MCF 10A (cell line): ENCODE data around the gene TMCO4. TPM values are rescaled to one million over a fixed set of nuclear protein-coding genes. Genes with fewer than 3 reads are reported as not detected.
A peak's percentile ranks its signal among the peaks of the same experiment; 100 is the strongest.

Experiments
- BruUV-seq: library from RNA; stranded (reverse); fragments of 400-500 nt; replicated peaks from 2 replicates; lab custom pipeline; 2021; lab: Mats Ljungman, UMichigan
- CTCF ChIA-PET: fragments of 300-600 bp; sonication (Branson Sonifier 250); formaldehyde crosslinking; extraction: SDS; loops from one replicate; lab custom pipeline; 2021; ENCODE audit warnings: antibody characterized with exemption, inconsistent platforms; lab: Yijun Ruan, JAX
- POLR2A ChIA-PET: fragments of 300-600, 350-650 bp; sonication (Branson Sonifier 250); formaldehyde crosslinking; extraction: SDS; loops from one replicate; lab custom pipeline; 2020; ENCODE audit warnings: antibody characterized with exemption, inconsistent platforms; lab: Yijun Ruan, JAX
- DNase-seq: peaks from one replicate; pipeline ENCODE4 v3.0.0-alpha.2; 2018; ENCODE audit not compliant: unreplicated experiment
- H3K27ac Mint-ChIP-seq: one replicate; pipeline ENCODE4 v1.8.0; 2022; ENCODE audit warnings: mild to moderate bottlenecking, low read depth, mixed read lengths; ENCODE audit not compliant: unreplicated experiment
- H3K27me3 Mint-ChIP-seq: one replicate; pipeline ENCODE4 v1.8.0; 2022; ENCODE audit warnings: mixed read lengths; ENCODE audit not compliant: insufficient read depth, unreplicated experiment
- H3K36me3 Mint-ChIP-seq: one replicate; pipeline ENCODE4 v1.8.0; 2022; ENCODE audit warnings: mild to moderate bottlenecking, moderate library complexity, mixed read lengths; ENCODE audit not compliant: insufficient read depth, unreplicated experiment
- H3K4me1 Mint-ChIP-seq: one replicate; pipeline ENCODE4 v1.8.0; 2022; ENCODE audit warnings: mixed read lengths; ENCODE audit not compliant: insufficient read depth, unreplicated experiment
- H3K4me3 Mint-ChIP-seq: one replicate; pipeline ENCODE4 v1.8.0; 2022; ENCODE audit warnings: mild to moderate bottlenecking, moderate library complexity, mixed read lengths; ENCODE audit not compliant: unreplicated experiment
- H3K9me3 Mint-ChIP-seq: one replicate; pipeline ENCODE4 v1.8.0; 2022; ENCODE audit warnings: mixed read lengths; ENCODE audit not compliant: unreplicated experiment
- intact Hi-C: fragments of 100-400 bp; cut with micrococcal nuclease; formaldehyde crosslinking; loops from 2 replicates; pipeline ENCODE4 v1.14.1; 2022
- total RNA-seq: library from RNA; stranded (reverse); gene quantifications from 2 replicates; pipeline ENCODE4 v1.2.3, GENCODE V29; 2022
- TF ChIP-seq, protein P1 (sequence below): fragments of 200-600 bp; IDR thresholded peaks from one replicate; pipeline ENCODE4 v1.8.0; 2022; ENCODE audit warnings: antibody characterized with exemption, mild to moderate bottlenecking; ENCODE audit not compliant: unreplicated experiment

TMCO4 gene
- total RNA-seq, 1 experiment from 2014 or later = 20.5 TPM

DNA sequence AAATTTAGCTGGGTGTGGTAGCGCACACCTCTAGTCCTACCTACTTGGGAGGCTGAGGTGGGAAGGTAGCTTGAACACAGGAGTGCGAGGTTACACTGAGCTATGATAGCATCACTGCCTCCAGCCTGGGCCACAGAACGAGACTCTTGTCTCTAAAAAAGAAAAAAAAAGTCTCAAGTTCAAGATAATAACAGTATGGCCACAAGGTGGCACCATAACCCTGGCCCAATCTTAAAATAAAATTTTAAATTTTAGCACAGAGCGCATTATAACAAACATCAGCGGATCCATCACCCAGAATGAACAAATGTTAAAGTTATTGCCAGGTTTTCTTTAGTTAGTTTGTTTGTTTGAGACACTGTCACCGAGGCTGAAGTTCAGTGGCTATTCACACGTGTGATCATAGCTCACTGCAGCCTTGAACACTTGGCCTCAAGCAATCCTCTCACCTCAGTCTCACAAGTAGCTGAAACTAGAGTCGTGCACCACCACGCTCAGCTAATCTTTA is 137.9 kb downstream of the TMCO4 start:
- ChIA-PET POLR2A (interaction anchor here (0.6 to 3.1 kb wide), 5 partner anchors 11 to 54 kb away, joined by 3 to 17 read pairs (median 3); no protein-coding TSS in a partner anchor), CTCF (interaction anchor here (0.6 to 5.6 kb wide), 42 partner anchors 8 to 1156 kb away, joined by 3 to 103 read pairs (median 4); no protein-coding TSS in a partner anchor)
- peaks cover 10% of the 10 kb centered on the region for H3K4me1 Mint-ChIP-seq
- no TSS peak for BruUV-seq
- H3K9me3 Mint-ChIP-seq = no peaks in the 10 kb centered on the region
- peaks cover 17% of the 10 kb centered on the region for H3K36me3 Mint-ChIP-seq
- no peak overlapping the region for H3K4me3 Mint-ChIP-seq
- intact Hi-C loops = loop anchor here (1.0 to 5.0 kb wide), 2 partner anchors 43 to 151 kb away; no protein-coding TSS in a partner anchor
- H3K27ac Mint-ChIP-seq = no peak overlapping the region
- DNase-seq = peak; percentile 44
- TF ChIP-seq, protein P1, sequence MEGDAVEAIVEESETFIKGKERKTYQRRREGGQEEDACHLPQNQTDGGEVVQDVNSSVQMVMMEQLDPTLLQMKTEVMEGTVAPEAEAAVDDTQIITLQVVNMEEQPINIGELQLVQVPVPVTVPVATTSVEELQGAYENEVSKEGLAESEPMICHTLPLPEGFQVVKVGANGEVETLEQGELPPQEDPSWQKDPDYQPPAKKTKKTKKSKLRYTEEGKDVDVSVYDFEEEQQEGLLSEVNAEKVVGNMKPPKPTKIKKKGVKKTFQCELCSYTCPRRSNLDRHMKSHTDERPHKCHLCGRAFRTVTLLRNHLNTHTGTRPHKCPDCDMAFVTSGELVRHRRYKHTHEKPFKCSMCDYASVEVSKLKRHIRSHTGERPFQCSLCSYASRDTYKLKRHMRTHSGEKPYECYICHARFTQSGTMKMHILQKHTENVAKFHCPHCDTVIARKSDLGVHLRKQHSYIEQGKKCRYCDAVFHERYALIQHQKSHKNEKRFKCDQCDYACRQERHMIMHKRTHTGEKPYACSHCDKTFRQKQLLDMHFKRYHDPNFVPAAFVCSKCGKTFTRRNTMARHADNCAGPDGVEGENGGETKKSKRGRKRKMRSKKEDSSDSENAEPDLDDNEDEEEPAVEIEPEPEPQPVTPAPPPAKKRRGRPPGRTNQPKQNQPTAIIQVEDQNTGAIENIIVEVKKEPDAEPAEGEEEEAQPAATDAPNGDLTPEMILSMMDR = peak; percentile 70
- H3K27me3 Mint-ChIP-seq = peaks cover 14% of the 10 kb centered on the region

DNA sequence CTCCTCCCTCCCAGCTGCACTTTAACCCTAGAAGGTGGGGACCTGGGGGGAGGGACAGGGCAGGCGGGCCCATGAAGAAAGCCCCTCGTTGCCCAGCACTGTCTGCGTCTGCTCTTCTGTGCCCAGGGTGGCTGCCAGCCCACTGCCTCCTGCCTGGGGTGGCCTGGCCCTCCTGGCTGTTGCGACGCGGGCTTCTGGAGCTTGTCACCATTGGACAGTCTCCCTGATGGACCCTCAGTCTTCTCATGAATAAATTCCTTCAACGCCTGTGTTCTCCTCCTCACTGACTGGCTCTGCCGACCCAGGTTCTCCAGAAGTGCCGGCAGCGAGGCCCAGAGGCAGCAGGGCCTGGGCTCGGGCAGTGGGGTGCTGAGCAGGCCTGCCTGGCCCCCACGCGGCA is 141.5 kb downstream of the TMCO4 start:
- Mint-ChIP-seq H3K36me3 (peaks cover 32% of the 10 kb centered on the region), H3K9me3 (no peaks in the 10 kb centered on the region), H3K4me1 (peaks cover 18% of the 10 kb centered on the region), H3K27me3 (no peaks in the 10 kb centered on the region), H3K27ac (no peak overlapping the region), H3K4me3 (no peak overlapping the region)
- CTCF ChIA-PET = no interaction called here
- TF ChIP-seq, protein P1 = no peak
- POLR2A ChIA-PET = interaction anchor here (0.6 kb wide), 1 partner anchor 45 kb away, joined by 3 read pairs; no protein-coding TSS in a partner anchor
- no peak for DNase-seq
- intact Hi-C loops = no loop called here
- no TSS peak for BruUV-seq

DNA sequence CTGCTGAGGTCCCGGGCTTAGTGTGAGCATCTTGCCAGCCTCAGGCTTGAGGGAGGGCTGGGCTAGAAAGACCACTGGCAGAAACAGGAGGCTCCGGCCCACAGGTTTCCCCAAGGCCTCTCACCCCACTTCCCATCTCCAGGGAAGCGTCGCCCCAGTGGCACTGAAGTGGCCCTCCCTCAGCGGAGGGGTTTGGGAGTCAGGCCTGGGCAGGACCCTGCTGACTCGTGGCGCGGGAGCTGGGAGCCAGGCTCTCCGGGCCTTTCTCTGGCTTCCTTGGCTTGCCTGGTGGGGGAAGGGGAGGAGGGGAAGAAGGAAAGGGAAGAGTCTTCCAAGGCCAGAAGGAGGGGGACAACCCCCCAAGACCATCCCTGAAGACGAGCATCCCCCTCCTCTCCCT is 142.2 kb downstream of the TMCO4 start:
- H3K36me3 Mint-ChIP-seq = peaks cover 32% of the 10 kb centered on the region
- TF ChIP-seq, protein P1 = no peak
- no peak overlapping the region for H3K4me3 Mint-ChIP-seq
- H3K9me3 Mint-ChIP-seq = no peaks in the 10 kb centered on the region
- ChIA-PET CTCF (interaction anchor here (0.7 to 1.7 kb wide), 3 partner anchors 10 to 313 kb away, joined by 4 to 8 read pairs (median 5); no protein-coding TSS in a partner anchor), POLR2A (interaction anchor here (0.6 kb wide), 2 partner anchors 46 to 446 kb away, joined by 3 read pairs; no protein-coding TSS in a partner anchor)
- TSS peak; percentile 70 for BruUV-seq
- intact Hi-C loops = no loop called here
- no peaks in the 10 kb centered on the region for H3K27me3 Mint-ChIP-seq
- H3K4me1 Mint-ChIP-seq = peaks cover 18% of the 10 kb centered on the region
- no peak for DNase-seq
- no peak overlapping the region for H3K27ac Mint-ChIP-seq

DNA sequence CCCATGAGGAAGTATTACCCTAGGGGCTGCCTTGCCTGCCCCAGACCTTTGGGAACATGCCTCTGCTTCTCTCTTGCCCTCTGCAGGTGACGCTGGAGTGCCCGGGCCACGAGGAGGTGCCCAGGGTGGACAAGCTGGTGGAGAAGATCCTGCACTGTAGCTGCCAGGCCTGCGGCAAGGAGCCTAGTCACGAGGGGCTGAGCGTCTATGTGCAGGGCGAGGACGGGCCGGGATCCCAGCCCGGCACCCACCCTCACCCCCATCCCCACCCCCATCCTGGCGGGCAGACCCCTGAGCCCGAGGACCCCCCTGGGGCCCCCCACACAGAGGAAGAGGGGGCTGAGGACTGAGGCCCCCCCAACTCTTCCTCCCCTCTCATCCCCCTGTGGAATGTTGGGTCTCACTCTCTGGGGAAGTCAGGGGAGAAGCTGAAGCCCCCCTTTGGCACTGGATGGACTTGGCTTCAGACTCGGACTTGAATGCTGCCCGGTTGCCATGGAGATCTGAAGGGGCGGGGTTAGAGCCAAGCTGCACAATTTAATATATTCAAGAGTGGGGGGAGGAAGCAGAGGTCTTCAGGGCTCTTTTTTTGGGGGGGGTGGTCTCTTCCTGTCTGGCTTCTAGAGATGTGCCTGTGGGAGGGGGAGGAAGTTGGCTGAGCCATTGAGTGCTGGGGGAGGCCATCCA is 142.8 kb downstream of the TMCO4 start:
- intact Hi-C loops = no loop called here
- no TSS peak for BruUV-seq
- Mint-ChIP-seq H3K4me1 (peaks cover 21% of the 10 kb centered on the region), H3K27me3 (no peaks in the 10 kb centered on the region), H3K9me3 (no peaks in the 10 kb centered on the region), H3K36me3 (peaks cover 36% of the 10 kb centered on the region), H3K4me3 (no peak overlapping the region), H3K27ac (no peak overlapping the region)
- DNase-seq = no peak
- ChIA-PET POLR2A (interaction anchor here (0.6 kb wide), 1 partner anchor 446 kb away, joined by 3 read pairs; no protein-coding TSS in a partner anchor), CTCF (interaction anchor here (0.6 to 1.7 kb wide), 4 partner anchors 11 to 313 kb away, joined by 3 to 8 read pairs (median 4); no protein-coding TSS in a partner anchor)
- TF ChIP-seq, protein P1 = no peak
